NCI-H1694 treated with DMSO at 0.1 percent for 48 hours (cell line): ENCODE results near the gene RAPGEF3.

Experiments
- DNase-seq: peaks from one replicate; lab custom pipeline; 2025; lab: John Stamatoyannopoulos, UW

RAPGEF3 gene

GRCh38 chr12:47718531-47718930, 40.1 kb downstream of the RAPGEF3 start:
- no peak for DNase-seq

DNA sequence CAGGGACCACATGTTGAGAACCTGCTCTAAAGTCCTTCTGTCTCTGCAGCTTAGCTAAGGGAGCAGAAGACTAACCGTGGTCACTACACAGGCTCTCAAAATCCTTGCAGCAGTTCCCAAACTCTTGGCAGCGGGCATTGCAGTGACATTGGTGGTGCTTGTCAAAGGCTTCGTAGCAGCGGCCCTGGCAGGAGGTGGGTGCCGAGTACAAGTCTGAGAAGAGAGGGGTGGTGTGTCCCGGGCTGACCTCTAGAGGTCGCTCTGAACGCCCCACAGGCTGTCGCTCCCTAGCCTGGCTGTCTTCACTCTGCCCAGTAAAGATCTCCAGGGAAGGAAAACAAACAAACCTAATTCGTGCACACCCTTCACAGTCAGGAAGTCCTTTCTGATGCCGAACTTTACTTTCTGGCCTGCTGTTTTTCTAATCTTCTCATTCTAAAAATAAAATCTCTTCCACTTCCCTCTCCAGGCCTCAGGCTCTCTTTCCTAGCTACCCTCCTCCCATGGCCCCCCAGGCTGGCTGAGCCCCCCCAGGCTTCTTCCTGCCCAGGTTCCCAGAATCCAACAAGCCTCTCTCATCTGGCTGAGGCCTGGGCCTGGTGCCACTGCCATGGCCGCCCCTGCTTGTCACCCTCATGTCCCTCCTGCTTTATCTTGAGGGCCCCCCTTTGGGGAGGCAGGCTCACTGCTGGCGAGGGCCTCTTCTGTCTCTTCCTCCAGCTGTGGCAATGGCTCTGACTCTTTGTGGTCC, 41.1 kb downstream of the RAPGEF3 start:
- peak; percentile 66 for DNase-seq

GRCh38 chr12:47717046-47717442, 41.6 kb downstream of the RAPGEF3 start:
- DNase-seq = no peak

GRCh38 chr12:47715877-47716548, 42.7 kb downstream of the RAPGEF3 start:
- no peak for DNase-seq

- DNase-seq = peak; percentile 72
Measured at GRCh38 chr12:47715393-47715876, 43.2 kb downstream of the RAPGEF3 start.

DNA sequence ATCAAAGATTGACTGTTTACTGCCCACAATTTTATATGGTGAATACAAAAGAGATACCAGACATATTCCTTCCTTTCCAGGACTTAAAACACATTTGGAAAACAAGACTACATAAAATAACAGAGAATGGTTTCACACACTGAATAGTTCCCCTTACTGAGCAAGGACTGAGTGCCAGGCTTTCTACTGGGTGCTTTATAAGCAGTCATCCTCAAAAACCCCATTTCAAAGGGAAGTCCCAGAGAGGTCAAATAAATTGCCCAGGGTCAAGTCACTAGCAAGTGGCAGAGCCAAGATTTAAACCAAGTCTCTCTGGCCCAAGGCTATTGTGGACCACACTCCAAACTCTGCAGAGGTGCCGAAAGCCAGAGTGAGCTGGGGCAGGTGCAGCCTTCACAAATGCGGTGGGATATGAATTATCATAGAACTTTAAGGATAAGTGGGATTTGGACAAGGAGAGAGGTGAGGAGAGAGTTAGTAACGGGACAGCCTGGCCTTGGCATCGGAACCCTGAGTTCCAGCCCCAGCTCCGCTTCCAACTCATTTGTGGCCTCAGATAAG, 43.8 kb downstream of the RAPGEF3 start:
- DNase-seq = no peak

GRCh38 chr12:47712171-47712570, 46.5 kb downstream of the RAPGEF3 start:
- DNase-seq = no peak

GRCh38 chr12:47711448-47711847, 47.2 kb downstream of the RAPGEF3 start:
- DNase-seq = no peak

DNA sequence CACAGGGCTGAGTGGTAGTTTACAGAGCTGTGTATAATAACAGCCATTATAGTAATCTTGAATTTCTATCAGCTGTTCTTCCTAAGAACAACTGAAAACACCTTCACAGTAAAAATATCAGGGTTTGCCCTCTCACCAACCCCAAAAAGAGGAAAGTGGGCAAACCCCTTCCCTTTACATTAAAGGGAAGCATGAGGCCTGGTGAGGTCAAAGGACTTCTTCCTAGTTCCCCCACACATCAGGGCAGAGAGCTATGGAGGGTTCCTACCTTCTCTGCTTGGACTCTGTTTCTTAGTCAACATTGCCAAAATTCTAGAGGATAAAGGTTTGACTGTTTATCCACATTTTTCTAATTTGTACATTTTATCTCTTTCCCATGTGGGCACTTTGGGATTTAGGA, 48.4 kb downstream of the RAPGEF3 start:
- no peak for DNase-seq

DNA sequence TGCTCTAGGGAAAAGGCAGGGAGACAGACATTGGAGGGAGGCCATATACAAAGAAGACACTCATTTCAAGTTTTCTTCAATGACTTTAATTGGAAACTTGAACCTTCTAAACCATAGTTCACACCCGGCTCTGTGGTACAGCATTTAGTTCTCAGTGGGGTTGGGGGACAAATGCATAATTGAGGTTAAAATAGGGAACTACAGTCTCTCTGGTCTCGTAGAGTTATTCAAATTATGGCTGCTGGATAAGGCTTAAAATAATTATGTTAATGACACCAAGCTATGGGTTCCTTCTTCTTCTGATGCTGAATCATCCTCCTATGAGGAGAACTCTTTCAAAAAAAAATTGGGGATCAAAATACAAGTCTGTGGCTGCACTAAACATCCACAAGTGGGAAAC, 49.0 kb downstream of the RAPGEF3 start:
- no peak for DNase-seq

GRCh38 chr12:47709237-47709636, 49.4 kb downstream of the RAPGEF3 start:
- DNase-seq = no peak

DNA sequence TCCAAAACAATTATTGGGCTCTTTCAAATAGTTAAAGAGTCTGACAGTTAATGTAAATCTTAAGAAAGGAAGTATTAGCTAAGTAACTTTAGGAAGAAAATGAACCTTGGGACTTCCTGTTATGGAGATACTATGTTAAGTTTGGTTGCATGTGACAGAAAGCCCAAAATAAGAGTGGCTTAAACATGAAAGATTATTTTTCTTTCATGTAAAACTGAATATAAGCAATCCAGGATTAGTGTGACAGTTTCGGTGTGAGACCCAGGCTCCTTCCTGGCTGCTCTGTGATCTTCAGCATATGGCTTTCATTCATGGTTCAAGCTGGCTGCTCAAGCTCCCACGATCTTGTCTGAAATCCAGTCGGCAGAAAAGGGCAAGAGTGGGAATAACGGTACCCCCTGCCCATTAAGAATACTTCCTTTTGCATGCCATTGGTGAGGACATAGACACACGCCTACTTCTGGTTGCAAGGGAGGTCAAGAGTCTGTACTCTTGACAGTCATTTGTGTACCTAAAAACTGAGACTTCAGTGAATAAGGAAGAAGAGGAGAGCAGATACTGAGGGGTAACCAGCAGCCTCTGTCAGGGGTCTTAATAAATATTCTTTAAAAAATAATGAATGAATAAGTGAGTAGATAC, 50.7 kb downstream of the RAPGEF3 start:
- DNase-seq = no peak

GRCh38 chr12:47707355-47707754, 51.3 kb downstream of the RAPGEF3 start:
- no peak for DNase-seq

DNA sequence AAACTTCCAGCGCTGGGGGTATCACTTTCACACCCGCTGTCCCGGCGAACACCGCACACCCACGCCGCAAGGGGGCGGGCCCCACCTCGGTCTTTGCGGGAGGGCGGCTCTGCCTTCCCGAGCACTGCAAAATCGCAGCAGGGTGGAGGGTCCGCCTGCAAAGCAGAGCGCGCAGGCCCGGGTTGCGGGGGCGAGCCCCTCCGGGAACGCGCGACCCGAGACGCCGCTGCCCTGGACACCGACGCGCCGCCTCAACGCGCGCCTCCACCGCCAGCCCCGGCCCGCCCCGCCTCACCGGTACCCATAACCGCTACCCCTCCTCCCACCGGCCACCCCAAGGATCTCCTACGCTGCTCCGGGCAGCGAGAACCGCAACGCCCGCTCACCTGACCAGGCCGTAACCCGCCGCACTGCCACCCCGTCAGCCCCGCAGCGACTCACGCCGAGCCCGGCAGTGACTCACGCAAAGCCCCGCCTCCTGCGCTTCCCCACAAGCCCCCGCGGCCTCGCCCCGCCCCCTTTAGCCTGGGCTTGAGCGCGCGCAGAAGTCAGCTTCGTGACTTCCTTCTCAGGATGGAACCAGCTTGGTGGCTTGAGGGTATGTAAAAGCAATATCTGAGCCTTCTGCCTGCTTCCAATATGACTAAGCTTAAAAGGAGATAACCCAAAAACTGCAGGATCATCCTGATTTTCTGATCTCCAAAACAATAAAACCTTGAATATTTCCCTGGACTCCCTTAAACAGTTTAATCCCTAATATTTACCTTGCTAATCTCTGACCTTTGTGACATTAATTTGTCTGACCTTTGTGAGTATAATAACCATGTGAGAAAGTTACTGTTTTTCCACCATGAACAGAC, 52.9 kb downstream of the RAPGEF3 start, which contains the start of gene RPAP3:
RPAP3 (minus strand) TSS at position 465 of the 860 bp plus-strand sequence. CDS start 3,190 bp downstream, outside the sequence.
- peak; percentile 61 for DNase-seq

DNA sequence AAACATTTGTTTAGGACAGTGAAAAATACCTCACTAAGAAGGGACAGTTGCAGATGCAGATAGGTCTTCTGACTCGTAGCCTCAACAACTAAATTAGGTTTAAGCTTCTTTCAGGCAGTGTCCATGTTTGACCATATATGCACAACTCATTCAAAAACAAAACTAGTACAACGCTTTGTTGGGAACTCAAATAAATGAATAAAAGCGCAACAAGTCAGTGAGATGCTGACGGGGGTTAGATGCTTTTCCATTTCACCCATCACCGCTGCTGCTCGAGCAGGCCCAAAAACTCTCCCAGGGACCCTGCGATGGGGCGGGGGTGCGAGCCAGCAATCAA, 53.5 kb downstream of the RAPGEF3 start:
- no peak for DNase-seq

DNA sequence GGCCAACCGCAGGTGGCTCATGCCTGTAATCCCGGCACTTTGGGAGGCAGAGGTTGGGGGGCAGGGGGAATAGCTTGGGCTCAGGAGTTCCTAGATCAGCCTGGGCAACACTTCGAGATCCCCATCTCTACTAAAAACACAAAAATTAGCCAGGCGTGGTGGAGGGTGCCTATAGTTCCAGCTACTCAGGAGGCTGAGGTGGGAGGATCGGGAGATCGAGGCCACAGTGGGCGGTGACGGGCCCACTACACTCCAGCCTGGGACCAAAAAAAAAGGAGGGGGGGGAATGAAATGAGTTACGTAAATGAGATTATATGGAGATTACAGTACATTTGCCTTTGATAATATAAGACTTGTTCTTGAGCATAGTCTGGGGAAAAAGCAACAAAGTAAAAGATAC, 54.0 kb downstream of the RAPGEF3 start:
- no peak for DNase-seq

DNA sequence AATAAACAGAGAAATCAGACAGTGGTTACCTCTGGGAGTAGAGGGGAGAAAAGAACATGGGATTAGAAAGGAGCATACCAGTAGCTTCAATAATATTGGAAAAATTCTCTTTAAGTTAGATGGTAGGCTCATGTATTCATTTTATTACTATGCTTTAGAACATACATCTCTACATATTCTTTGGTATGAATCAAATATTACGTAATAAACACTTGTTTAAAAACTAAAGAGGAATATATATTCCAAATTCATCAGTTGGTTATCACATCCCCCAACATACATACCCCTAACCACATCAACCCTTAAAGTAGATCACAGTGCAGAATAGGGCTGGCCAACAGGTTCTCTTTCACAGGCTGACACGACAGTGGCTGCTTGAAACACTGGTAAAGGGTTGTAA, 58.4 kb downstream of the RAPGEF3 start:
- no peak for DNase-seq

DNA sequence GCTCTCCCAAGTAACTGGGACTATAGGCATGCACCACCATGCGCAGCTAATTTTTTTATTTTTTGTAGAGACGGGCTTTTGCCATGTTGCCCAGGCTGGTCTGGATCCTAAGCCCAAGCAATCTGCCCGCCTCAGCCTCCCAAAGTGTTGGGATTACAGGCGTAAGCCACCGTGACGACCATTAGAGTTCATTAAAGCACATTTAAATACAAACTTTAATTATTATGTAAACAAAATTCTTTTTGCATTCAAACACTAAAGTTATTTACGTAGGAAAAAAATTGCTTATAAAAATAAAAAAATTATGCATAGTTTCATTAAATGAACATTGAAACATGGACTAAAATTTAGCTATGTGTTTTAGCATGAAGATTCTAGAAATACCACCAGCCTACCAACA, 60.0 kb downstream of the RAPGEF3 start:
- no peak for DNase-seq

- DNase-seq = no peak
Measured at GRCh38 chr12:47698055-47698454, 60.6 kb downstream of the RAPGEF3 start.

GRCh38 chr12:47689215-47689614, 69.5 kb downstream of the RAPGEF3 start:
- DNase-seq = no peak

DNA sequence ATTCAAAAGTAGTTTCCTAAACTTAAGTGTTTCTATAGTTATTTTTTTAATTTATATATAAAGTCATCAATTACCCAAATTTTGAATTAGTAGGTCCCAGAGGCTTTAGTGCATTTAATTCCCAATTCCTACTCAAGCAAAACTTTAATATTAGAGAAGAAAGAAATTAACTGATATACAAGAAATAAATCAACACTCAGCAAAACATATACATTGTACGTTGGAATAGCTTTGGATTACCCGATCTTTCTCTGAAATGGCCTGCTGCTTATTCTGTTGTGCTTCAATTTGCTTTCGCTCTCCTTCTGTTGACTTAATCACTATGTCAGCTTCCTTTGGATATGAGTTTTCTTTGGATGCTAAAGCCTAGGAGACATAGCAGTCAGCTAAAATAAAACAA, 71.0 kb downstream of the RAPGEF3 start:
- no peak for DNase-seq
